IMR-90 (cell line): Measurements from ENCODE around the gene ZFAND2A. TPM values are rescaled to one million over a fixed set of nuclear protein-coding genes. Genes with fewer than 3 reads are reported as not detected.
A peak's percentile ranks its signal among the peaks of the same experiment; 100 is the strongest.

Experiments used
- ATAC-seq: fragments of 200-7000 bp; cut with Tn5 transposase; 2 replicates; pipeline ENCODE4 v1.9.1; 2020; ENCODE audit warnings: low read depth, mild to moderate bottlenecking, moderate library complexity
- BruUV-seq: library from RNA; stranded (reverse); fragments of 400-500 nt; replicated peaks from 2 replicates; lab custom pipeline; 2021; lab: Mats Ljungman, UMichigan
- CTCF ChIA-PET: fragments of 300-600 bp; formaldehyde crosslinking; extraction: SDS; loops from one replicate; lab custom pipeline; 2021; ENCODE audit warnings: antibody characterized with exemption; lab: Yijun Ruan, JAX
- POLR2A ChIA-PET: fragments of 300-600 bp; sonication (Branson Sonifier 250); formaldehyde crosslinking; loops from one replicate; lab custom pipeline; 2022; ENCODE audit warnings: antibody characterized with exemption; ENCODE audit not compliant: unreplicated experiment; lab: Charles Lee
- DNase-seq: peaks from one replicate; pipeline ENCODE4 v3.0.0; 2013
- H2AFZ ChIP-seq: replicated peaks from 2 replicates; pipeline ENCODE3; 2013; ENCODE audit warnings: low read length, mild to moderate bottlenecking; ENCODE audit not compliant: poor library complexity
- H2AK5ac ChIP-seq: 2 replicates; pipeline ENCODE4 v1.6.1; 2013; ENCODE audit warnings: low read depth, low read length, inconsistent platforms
- H2AK9ac ChIP-seq: replicated peaks from 2 replicates; pipeline ENCODE3; 2013; ENCODE audit warnings: mild to moderate bottlenecking, low read depth, low read length, moderate library complexity; ENCODE audit not compliant: poor library complexity
- H2BK120ac ChIP-seq: 2 replicates; pipeline ENCODE4 v1.6.1; 2013; ENCODE audit warnings: low read depth, low read length, inconsistent platforms
- H2BK15ac ChIP-seq: 3 replicates; pipeline ENCODE4 v1.6.1; 2013; ENCODE audit warnings: low read depth, low read length, inconsistent platforms
- H2BK20ac ChIP-seq: 2 replicates; pipeline ENCODE4 v1.6.1; 2013; ENCODE audit warnings: low read depth, mild to moderate bottlenecking, inconsistent platforms, low read length, moderate library complexity
- H2BK5ac ChIP-seq: 2 replicates; pipeline ENCODE4 v1.6.1; 2013; ENCODE audit warnings: mild to moderate bottlenecking, low read depth, low read length, inconsistent platforms; ENCODE audit not compliant: poor library complexity, severe bottlenecking
- H3K14ac ChIP-seq: replicated peaks from 2 replicates; pipeline ENCODE4 v1.6.1; 2013; ENCODE audit warnings: low read depth, low read length, inconsistent platforms
- H3K18ac ChIP-seq: 2 replicates; pipeline ENCODE4 v1.6.1; 2013; ENCODE audit warnings: low read depth, low read length, control low read depth
- H3K23ac ChIP-seq: 2 replicates; pipeline ENCODE4 v1.6.1; 2013; ENCODE audit warnings: low read depth, low read length, inconsistent platforms
- H3K27ac ChIP-seq: 2 replicates; pipeline ENCODE4 v1.5.1; 2013; ENCODE audit warnings: mild to moderate bottlenecking, control low read depth, low read length; ENCODE audit not compliant: insufficient read depth
- H3K27me3 ChIP-seq: 2 replicates; pipeline ENCODE4 v1.6.1; 2013; ENCODE audit warnings: low read length; ENCODE audit not compliant: control insufficient read depth, insufficient read depth
- H3K36me3 ChIP-seq: 2 replicates; pipeline ENCODE4 v1.6.1; 2013; ENCODE audit warnings: low read length, mixed read lengths; ENCODE audit not compliant: control insufficient read depth, insufficient read depth
- H3K4ac ChIP-seq: 2 replicates; pipeline ENCODE4 v1.6.1; 2013; ENCODE audit warnings: low read depth, low read length, inconsistent platforms
- H3K4me1 ChIP-seq: 2 replicates; pipeline ENCODE4 v1.6.1; 2013; ENCODE audit warnings: low read length, mixed read lengths; ENCODE audit not compliant: control insufficient read depth, insufficient read depth
- H3K4me2 ChIP-seq: 2 replicates; pipeline ENCODE4 v1.6.1; 2013; ENCODE audit warnings: low read depth, mild to moderate bottlenecking, control low read depth, low read length, moderate library complexity
- H3K4me3 ChIP-seq: 2 replicates; pipeline ENCODE4 v1.5.1; 2013; ENCODE audit warnings: low read depth, mild to moderate bottlenecking, control low read depth, low read length, moderate library complexity; ENCODE audit not compliant: insufficient read depth
- H3K56ac ChIP-seq: 2 replicates; pipeline ENCODE4 v1.6.1; 2013; ENCODE audit warnings: low read length, inconsistent platforms; ENCODE audit not compliant: insufficient read depth; ENCODE audit errors: extremely low read depth
- H3K79me1 ChIP-seq, 2 experiments: 2 replicates each; pipeline ENCODE4 v1.6.1; 2013; ENCODE audit warnings: low read length in 2 of 2, inconsistent platforms in 1 of 2, low read depth in 1 of 2
- H3K9ac ChIP-seq: 2 replicates; pipeline ENCODE4 v1.6.1; 2013; ENCODE audit warnings: low read depth, low read length, control low read depth
- H3K9me1 ChIP-seq: 2 replicates; pipeline ENCODE4 v1.6.1; 2013; ENCODE audit warnings: low read length, inconsistent platforms; ENCODE audit not compliant: insufficient read depth
- H3K9me3 ChIP-seq: 2 replicates; pipeline ENCODE4 v1.6.1; 2013; ENCODE audit warnings: low read length; ENCODE audit not compliant: control insufficient read depth, insufficient read depth
- H4K20me1 ChIP-seq: 2 replicates; pipeline ENCODE4 v1.6.1; 2013; ENCODE audit warnings: low read length, inconsistent platforms; ENCODE audit not compliant: insufficient read depth
- H4K5ac ChIP-seq: 2 replicates; pipeline ENCODE4 v1.6.1; 2013; ENCODE audit warnings: mild to moderate bottlenecking, low read depth, low read length, control low read depth
- H4K8ac ChIP-seq, 2 experiments: 2 replicates each; pipeline ENCODE4 v1.6.1; 2013; ENCODE audit warnings: low read depth in 2 of 2, low read length in 2 of 2, control low read depth in 1 of 2, inconsistent platforms in 1 of 2
- H4K91ac ChIP-seq: 2 replicates; pipeline ENCODE4 v1.6.1; 2013; ENCODE audit warnings: low read depth, low read length, inconsistent platforms; ENCODE audit not compliant: insufficient read depth
- CEBPB ChIP-seq: IDR thresholded peaks from 2 replicates; pipeline ENCODE4 v1.6.1; 2012; ENCODE audit warnings: low read depth, low read length, improper control_type of control experiment
- MAZ ChIP-seq: IDR thresholded peaks from 2 replicates; pipeline ENCODE4 v1.6.1; 2012; ENCODE audit warnings: low read depth, mild to moderate bottlenecking, low read length, improper control_type of control experiment, moderate library complexity, borderline replicate concordance
- MXI1 ChIP-seq: IDR thresholded peaks from 2 replicates; pipeline ENCODE4 v1.6.1; 2012; ENCODE audit warnings: low read depth, mild to moderate bottlenecking, low read length, moderate library complexity, borderline replicate concordance
- RAD21 ChIP-seq: IDR thresholded peaks from 2 replicates; pipeline ENCODE4 v1.6.1; 2012; ENCODE audit warnings: low read length, improper control_type of control experiment
- WGBS, 2 experiments: methylation state at CpG; one replicate each; pipeline versions ENCODE4 v1.1.5 to v1.1.7; 2013; ENCODE audit warnings: missing lambda C conversion rate in 2 of 2; ENCODE audit not compliant: insufficient read length in 1 of 2; ENCODE audit errors: extremely low coverage in 2 of 2; 5-methylcytosine and 5-hydroxymethylcytosine counted together
- dilution Hi-C: fragments of 300-500 bp; cut with HindIII; formaldehyde crosslinking; loops from one replicate; pipeline ENCODE4 v1.14.3; 2018; ENCODE audit warnings: low sequenced_read_pairs; ENCODE audit not compliant: unreplicated experiment
- in situ Hi-C: fragments of 300-500 bp; cut with MboI; formaldehyde crosslinking; loops from 3 replicates; pipeline ENCODE4 v1.14.3; 2019; ENCODE audit warnings: low sequenced_read_pairs, inconsistent platforms, mixed read lengths
- intact Hi-C: fragments of 100-400 bp; cut with micrococcal nuclease; formaldehyde crosslinking; loops from 2 replicates; pipeline ENCODE4 v1.10.0; 2022
- polyA plus RNA-seq, 3 experiments: library from polyadenylated mRNA; depleted of rRNA; stranded (reverse); fragments of >200 nt; gene quantifications; 2 replicates each; pipeline ENCODE4 v1.2.3, GENCODE V29; 2012; ENCODE audit warnings: low replicate concordance in 1 of 3
- total RNA-seq: library from RNA; depleted of rRNA; stranded (reverse); fragments of >200 nt; gene quantifications from 2 replicates; pipeline ENCODE4 v1.2.3, GENCODE V29; 2012
- TF ChIP-seq, protein P1 (sequence below): conservative IDR thresholded peaks from 2 replicates; pipeline ENCODE4 v1.5.1; 2012; ENCODE audit warnings: mild to moderate bottlenecking, low read depth, low read length, improper control_type of control experiment
- TF ChIP-seq, protein P2 (sequence below): fragments of 150-350 bp; IDR thresholded peaks from 2 replicates; pipeline ENCODE4 v1.6.1; 2017; ENCODE audit warnings: mild to moderate bottlenecking, antibody characterized with exemption, low read length, low read depth

Gene ZFAND2A
- total and polyA plus RNA-seq, 2 of the 4 experiments (the other 2 are of a cell fraction) = 11.8 to 28.7 TPM

- H2AFZ ChIP-seq = no peak overlapping the region
- peak; percentile 31 for DNase-seq
- H2BK120ac ChIP-seq = no peak overlapping the region
- 0 out of 2 replicates have a peak, but pooled peaks cover 2% of the 10 kb centered on the region for H3K4me1 ChIP-seq
- H3K36me3 ChIP-seq = no peaks in the 10 kb centered on the region
- no peaks in the 10 kb centered on the region for H4K20me1 ChIP-seq
- dilution Hi-C loops (no loop called here), in situ Hi-C loops (loop anchor here (10.0 kb wide), 1 partner anchor 182 kb away; no protein-coding TSS in a partner anchor), intact Hi-C loops (loop anchor here (1.0 kb wide), 2 partner anchors 90 to 184 kb away; no protein-coding TSS in a partner anchor)
- no peak overlapping the region for H3K18ac ChIP-seq
- H4K91ac ChIP-seq = no peak overlapping the region
- no peak overlapping the region for H3K14ac ChIP-seq
- ChIA-PET CTCF (interaction anchor here (0.6 to 1.4 kb wide), 6 partner anchors 11 to 92 kb away, joined by 3 to 7 read pairs (median 4); no protein-coding TSS in a partner anchor), POLR2A (no interaction called here)
- H2BK5ac ChIP-seq = no peak overlapping the region
- H3K56ac ChIP-seq = no peak overlapping the region
- H3K4ac ChIP-seq = no peak overlapping the region
- no peak overlapping the region for H3K4me3 ChIP-seq
- no peak overlapping the region for H3K4me2 ChIP-seq
- no peak overlapping the region for H2BK15ac ChIP-seq
- ATAC-seq = no peak
- no peak overlapping the region for H4K8ac ChIP-seq
- no peak overlapping the region for H4K5ac ChIP-seq
- H3K79me1 ChIP-seq = no peaks in the 10 kb centered on the region
- H3K27ac ChIP-seq = no peak overlapping the region
- 0 out of 2 replicates have a peak, but pooled peaks cover 3% of the 10 kb centered on the region for H3K9me1 ChIP-seq
- no peak overlapping the region for H2AK9ac ChIP-seq
- peaks cover 2% of the 10 kb centered on the region; the same call in 1 of the 2 replicates for H3K9me3 ChIP-seq
- H3K9ac ChIP-seq = no peak overlapping the region
- peaks cover 2% of the 10 kb centered on the region; the same call in 1 of the 2 replicates for H3K27me3 ChIP-seq
- H2BK20ac ChIP-seq = no peak overlapping the region
- H3K23ac ChIP-seq = no peak overlapping the region
- 30% methylated on average over 11 of the region's 22 CpGs; no CpG with 5 or more reads in 1 of the 2 experiments for WGBS, 2 experiments
- BruUV-seq = no TSS peak
- H2AK5ac ChIP-seq = no peak overlapping the region
- TF ChIP-seq RAD21 = 0 out of 2 replicates have a peak, but pooled peaks have one; percentile 19
- TF ChIP-seq CEBPB = no peak
- TF ChIP-seq, protein P1, sequence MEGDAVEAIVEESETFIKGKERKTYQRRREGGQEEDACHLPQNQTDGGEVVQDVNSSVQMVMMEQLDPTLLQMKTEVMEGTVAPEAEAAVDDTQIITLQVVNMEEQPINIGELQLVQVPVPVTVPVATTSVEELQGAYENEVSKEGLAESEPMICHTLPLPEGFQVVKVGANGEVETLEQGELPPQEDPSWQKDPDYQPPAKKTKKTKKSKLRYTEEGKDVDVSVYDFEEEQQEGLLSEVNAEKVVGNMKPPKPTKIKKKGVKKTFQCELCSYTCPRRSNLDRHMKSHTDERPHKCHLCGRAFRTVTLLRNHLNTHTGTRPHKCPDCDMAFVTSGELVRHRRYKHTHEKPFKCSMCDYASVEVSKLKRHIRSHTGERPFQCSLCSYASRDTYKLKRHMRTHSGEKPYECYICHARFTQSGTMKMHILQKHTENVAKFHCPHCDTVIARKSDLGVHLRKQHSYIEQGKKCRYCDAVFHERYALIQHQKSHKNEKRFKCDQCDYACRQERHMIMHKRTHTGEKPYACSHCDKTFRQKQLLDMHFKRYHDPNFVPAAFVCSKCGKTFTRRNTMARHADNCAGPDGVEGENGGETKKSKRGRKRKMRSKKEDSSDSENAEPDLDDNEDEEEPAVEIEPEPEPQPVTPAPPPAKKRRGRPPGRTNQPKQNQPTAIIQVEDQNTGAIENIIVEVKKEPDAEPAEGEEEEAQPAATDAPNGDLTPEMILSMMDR = peak; percentile 56
- no peak for TF ChIP-seq MXI1
- TF ChIP-seq MAZ = no peak
- TF ChIP-seq, protein P2, sequence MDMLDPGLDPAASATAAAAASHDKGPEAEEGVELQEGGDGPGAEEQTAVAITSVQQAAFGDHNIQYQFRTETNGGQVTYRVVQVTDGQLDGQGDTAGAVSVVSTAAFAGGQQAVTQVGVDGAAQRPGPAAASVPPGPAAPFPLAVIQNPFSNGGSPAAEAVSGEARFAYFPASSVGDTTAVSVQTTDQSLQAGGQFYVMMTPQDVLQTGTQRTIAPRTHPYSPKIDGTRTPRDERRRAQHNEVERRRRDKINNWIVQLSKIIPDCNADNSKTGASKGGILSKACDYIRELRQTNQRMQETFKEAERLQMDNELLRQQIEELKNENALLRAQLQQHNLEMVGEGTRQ = no peak
Measured at GRCh38 chr7:1176891-1177373, 16.9 kb upstream of the ZFAND2A start.
